ENCODE data around the gene MAPK12.

The MAPK12 gene

GRCh38 chr22:50224071-50224470 lies 37.4 kb downstream of the MAPK12 start:
- Histone ChIP-seq H3F3A (ENCODE audit: low read depth) (no peaks in the 10 kb centered on the region), H3K4me3 (ENCODE audit: low read length, poor library complexity, severe bottlenecking) (no peak overlapping the region), H2AFZ (ENCODE audit: low read length) (no peak overlapping the region), H3K27me3 (ENCODE audit: insufficient read depth, low read length, poor library complexity, severe bottlenecking) (no peaks in the 10 kb centered on the region), H3K9ac (ENCODE audit: low read depth, low read length, poor library complexity, severe bottlenecking) (no peak overlapping the region), H3K4me1 (ENCODE audit: insufficient read depth, low read length, poor library complexity, severe bottlenecking) (no peaks in the 10 kb centered on the region), H3K79me2 (ENCODE audit: insufficient read depth, low read length) (no peaks in the 10 kb centered on the region), H3K36me3 (ENCODE audit: insufficient read depth, low read length) (peaks cover 58% of the 10 kb centered on the region; the same call in 1 of the 2 replicates), H3K9me3 (ENCODE audit: insufficient read depth, low read depth, low read length) (no peaks in the 10 kb centered on the region), H3K9me2 (replicated peaks; ENCODE audit: low read depth, low read length) (no peaks in the 10 kb centered on the region), H3K4me2 (ENCODE audit: low read depth, low read length, poor library complexity, severe bottlenecking) (no peak overlapping the region), H4K20me1 (ENCODE audit: insufficient read depth, low read length, poor library complexity, severe bottlenecking) (no peaks in the 10 kb centered on the region)
- no peak for TF ChIP-seq EZH2phosphoT487 (IDR thresholded peaks at IDR 0.05; ENCODE audit: borderline replicate concordance)
- TF ChIP-seq CTCF (conservative IDR thresholded peaks at IDR 0.05; ENCODE audit: low read length) = no peak

- Histone ChIP-seq H3K36me3 (ENCODE audit: insufficient read depth, low read length) (peaks cover 70% of the 10 kb centered on the region; the same call in 1 of the 2 replicates), H3K4me2 (ENCODE audit: low read depth, low read length, poor library complexity, severe bottlenecking) (no peak overlapping the region), H4K20me1 (ENCODE audit: insufficient read depth, low read length, poor library complexity, severe bottlenecking) (no peaks in the 10 kb centered on the region), H3K27me3 (ENCODE audit: insufficient read depth, low read length, poor library complexity, severe bottlenecking) (no peaks in the 10 kb centered on the region), H3K9me2 (replicated peaks; ENCODE audit: low read depth, low read length) (no peaks in the 10 kb centered on the region), H3K4me3 (ENCODE audit: low read length, poor library complexity, severe bottlenecking) (no peak overlapping the region), H3K79me2 (ENCODE audit: insufficient read depth, low read length) (no peaks in the 10 kb centered on the region), H2AFZ (ENCODE audit: low read length) (no peak overlapping the region), H3F3A (ENCODE audit: low read depth) (no peaks in the 10 kb centered on the region), H3K4me1 (ENCODE audit: insufficient read depth, low read length, poor library complexity, severe bottlenecking) (no peaks in the 10 kb centered on the region), H3K9me3 (ENCODE audit: insufficient read depth, low read depth, low read length) (no peaks in the 10 kb centered on the region), H3K9ac (ENCODE audit: low read depth, low read length, poor library complexity, severe bottlenecking) (no peak overlapping the region)
- TF ChIP-seq EZH2phosphoT487 (IDR thresholded peaks at IDR 0.05; ENCODE audit: borderline replicate concordance) (no peak), CTCF (conservative IDR thresholded peaks at IDR 0.05; ENCODE audit: low read length) (no peak)
These were observed 39.0 kb downstream of the MAPK12 start for GRCh38 chr22:50222508-50222907.

- peak; percentile 24; the same call in 1 of the 2 replicates for TF ChIP-seq CTCF (conservative IDR thresholded peaks at IDR 0.05; ENCODE audit: low read length)
- no peak for TF ChIP-seq EZH2phosphoT487 (IDR thresholded peaks at IDR 0.05; ENCODE audit: borderline replicate concordance)
- Histone ChIP-seq H3K4me2 (ENCODE audit: low read depth, low read length, poor library complexity, severe bottlenecking) (no peak overlapping the region), H3F3A (ENCODE audit: low read depth) (no peaks in the 10 kb centered on the region), H3K9ac (ENCODE audit: low read depth, low read length, poor library complexity, severe bottlenecking) (no peak overlapping the region), H4K20me1 (ENCODE audit: insufficient read depth, low read length, poor library complexity, severe bottlenecking) (no peaks in the 10 kb centered on the region), H3K27me3 (ENCODE audit: insufficient read depth, low read length, poor library complexity, severe bottlenecking) (no peaks in the 10 kb centered on the region), H3K9me2 (replicated peaks; ENCODE audit: low read depth, low read length) (no peaks in the 10 kb centered on the region), H3K36me3 (ENCODE audit: insufficient read depth, low read length) (peaks cover 79% of the 10 kb centered on the region; the same call in 1 of the 2 replicates), H3K4me3 (ENCODE audit: low read length, poor library complexity, severe bottlenecking) (no peak overlapping the region), H3K4me1 (ENCODE audit: insufficient read depth, low read length, poor library complexity, severe bottlenecking) (no peaks in the 10 kb centered on the region), H3K79me2 (ENCODE audit: insufficient read depth, low read length) (no peaks in the 10 kb centered on the region), H3K9me3 (ENCODE audit: insufficient read depth, low read depth, low read length) (no peaks in the 10 kb centered on the region), H2AFZ (ENCODE audit: low read length) (no peak overlapping the region)
These were observed 39.8 kb downstream of the MAPK12 start for GRCh38 chr22:50221410-50222300.
